H1 (cell line): ENCODE results near the gene OPHN1. TPM values are rescaled to one million over a fixed set of nuclear protein-coding genes. Genes with fewer than 3 reads are reported as not detected.

Experiments used
- MAX ChIP-seq: IDR thresholded peaks from 2 replicates; pipeline ENCODE4 v1.6.1; 2012; ENCODE audit warnings: inconsistent platforms
- polyA plus RNA-seq, 7 experiments: library from polyadenylated mRNA; depleted of rRNA in 3 of 7; stranded (reverse) in 5 of 7; unstranded in 2 of 7; fragments of >200 nt in 5 of 7; fragments of 200-250 nt in 2 of 7; gene quantifications; 1 replicate in 5 of 7; 2 replicates in 1 of 7; 4 replicates in 1 of 7; pipeline versions ENCODE4 v1.2.1 to v1.2.3, GENCODE V29; 2011 to 2013; ENCODE audit warnings: missing spikeins in 2 of 7, mixed read lengths in 2 of 7
- total RNA-seq: library from RNA; stranded (reverse); fragmentation: NEBNext Ultra II Directional; extraction: Animal tissue kit (Norgen Biotek cat#: 25700); gene quantifications from 2 replicates; pipeline ENCODE4 v1.2.1, GENCODE V29; 2021

The OPHN1 gene
- total and polyA plus RNA-seq, 2 of the 8 experiments (the other 6 are each of a cell fraction or from before 2014, with no cell fraction given) = 1.2 to 3.5 TPM

- TF ChIP-seq MAX = no peak
- TF ChIP-seq, all 59 proteins: peak for 0
Measured at GRCh38 chrX:68343551-68343950, 89.7 kb downstream of the OPHN1 start (continued).
